Measurements from ENCODE around the gene PARD3B. TPM values are rescaled to one million over a fixed set of nuclear protein-coding genes. Genes with fewer than 3 reads are reported as not detected.

Gene PARD3B
- total RNA-seq, 1 experiment from 2014 or later = 2.0 TPM

DNA sequence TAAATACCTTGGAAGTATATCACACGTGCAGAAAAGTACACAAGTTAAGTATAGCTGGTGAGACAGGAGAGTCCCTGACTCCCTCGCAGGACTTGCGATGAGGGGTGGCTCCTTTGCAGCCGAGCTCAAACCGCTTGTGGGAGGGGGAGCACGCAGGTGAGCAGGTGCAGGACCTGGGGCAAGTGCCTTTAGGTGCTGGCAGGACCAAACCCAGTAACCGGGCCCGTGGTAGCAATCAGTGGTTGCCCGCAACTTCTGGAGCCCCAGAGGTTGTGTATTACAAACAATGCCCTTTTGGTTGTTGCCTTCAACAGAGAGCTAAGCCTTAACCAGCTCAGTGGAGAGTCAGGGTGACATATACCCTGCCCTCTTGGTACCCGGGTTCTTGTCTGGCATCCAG lies 132.8 kb downstream of the PARD3B start (continued):
- no peak for TF ChIP-seq SRF (IDR thresholded peaks at IDR 0.05; ENCODE audit: low read depth)
- no peak for TF ChIP-seq YY1 (IDR thresholded peaks at IDR 0.05; ENCODE audit: extremely low read depth, insufficient replicate concordance, low read depth, low read length)
- TF ChIP-seq JUND (IDR thresholded peaks at IDR 0.05) = no peak
- no peak for TF ChIP-seq ZNF274 (IDR thresholded peaks at IDR 0.05; ENCODE audit: low read depth, low read length)
- no peak for TF ChIP-seq SP1 (IDR thresholded peaks at IDR 0.05; ENCODE audit: low read depth)
- no peak for TF ChIP-seq TCF7L2 (IDR thresholded peaks at IDR 0.05; ENCODE audit: borderline replicate concordance, extremely low read depth, insufficient read depth, insufficient read length)

DNA sequence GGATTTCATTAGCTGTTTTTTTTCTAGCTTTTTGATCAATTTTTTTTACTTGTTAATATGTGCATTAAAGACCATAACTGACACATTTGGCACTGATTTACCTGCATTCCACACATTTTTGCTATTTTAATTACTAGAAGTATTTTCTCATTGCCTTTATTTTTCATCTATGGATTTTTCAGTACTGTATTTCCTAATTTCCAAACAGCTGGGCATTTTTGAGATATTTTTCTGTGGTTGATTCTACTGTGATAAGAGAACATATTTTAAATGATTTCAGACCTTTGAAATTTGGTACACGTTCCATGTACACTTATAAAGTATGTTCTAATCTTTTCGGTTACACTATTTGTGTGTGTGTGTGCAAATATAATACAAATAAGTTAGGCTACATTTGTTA lies 135.3 kb downstream of the PARD3B start:
- Histone ChIP-seq H3K27ac (ENCODE audit: low read depth, low read length) (no peak overlapping the region), H3K4me2 (ENCODE audit: low read length) (no peak overlapping the region), H3K36me3 (ENCODE audit: control insufficient read depth in 1 of 2, insufficient read depth in 2 of 2, low read length in 2 of 2) (no peaks in the 10 kb centered on the region), H3K9me3 (ENCODE audit: control insufficient read depth in 1 of 2, insufficient read depth in 1 of 2, low read depth in 1 of 2, low read length in 2 of 2) (no peaks in the 10 kb centered on the region), H4K20me1 (ENCODE audit: insufficient read depth) (no peaks in the 10 kb centered on the region), H3K27me3 (ENCODE audit: insufficient read depth, low read length) (no peaks in the 10 kb centered on the region), H3K4me3 (replicated peaks in 1 of 2; ENCODE audit: low read depth in 1 of 2, low read length in 2 of 2) (no peak overlapping the region), H3K4me1 (ENCODE audit: control insufficient read depth in 1 of 2, insufficient read depth in 2 of 2, low read length in 2 of 2) (no peaks in the 10 kb centered on the region), H3K79me2 (ENCODE audit: insufficient read depth, low read length) (no peaks in the 10 kb centered on the region), H2AFZ (ENCODE audit: low read depth, low read length, poor library complexity, severe bottlenecking) (no peak overlapping the region), H3K9me2 (ENCODE audit: insufficient read depth) (no peaks in the 10 kb centered on the region), H3K9ac (ENCODE audit: low read length) (no peak overlapping the region)
- BruUV-seq (replicated peaks) = no TSS peak
- TF ChIP-seq, protein P1, sequence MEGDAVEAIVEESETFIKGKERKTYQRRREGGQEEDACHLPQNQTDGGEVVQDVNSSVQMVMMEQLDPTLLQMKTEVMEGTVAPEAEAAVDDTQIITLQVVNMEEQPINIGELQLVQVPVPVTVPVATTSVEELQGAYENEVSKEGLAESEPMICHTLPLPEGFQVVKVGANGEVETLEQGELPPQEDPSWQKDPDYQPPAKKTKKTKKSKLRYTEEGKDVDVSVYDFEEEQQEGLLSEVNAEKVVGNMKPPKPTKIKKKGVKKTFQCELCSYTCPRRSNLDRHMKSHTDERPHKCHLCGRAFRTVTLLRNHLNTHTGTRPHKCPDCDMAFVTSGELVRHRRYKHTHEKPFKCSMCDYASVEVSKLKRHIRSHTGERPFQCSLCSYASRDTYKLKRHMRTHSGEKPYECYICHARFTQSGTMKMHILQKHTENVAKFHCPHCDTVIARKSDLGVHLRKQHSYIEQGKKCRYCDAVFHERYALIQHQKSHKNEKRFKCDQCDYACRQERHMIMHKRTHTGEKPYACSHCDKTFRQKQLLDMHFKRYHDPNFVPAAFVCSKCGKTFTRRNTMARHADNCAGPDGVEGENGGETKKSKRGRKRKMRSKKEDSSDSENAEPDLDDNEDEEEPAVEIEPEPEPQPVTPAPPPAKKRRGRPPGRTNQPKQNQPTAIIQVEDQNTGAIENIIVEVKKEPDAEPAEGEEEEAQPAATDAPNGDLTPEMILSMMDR (IDR thresholded peaks at IDR 0.05 in 2 of 3, conservative IDR thresholded peaks at IDR 0.05 in 1 of 3; ENCODE audit: borderline replicate concordance in 1 of 3, insufficient read depth in 1 of 3, low read depth in 2 of 3, low read length in 2 of 3) = no peak
- TF ChIP-seq FOSL1 (IDR thresholded peaks at IDR 0.05; ENCODE audit: low read depth) = no peak
- TF ChIP-seq REST (IDR thresholded peaks at IDR 0.05; ENCODE audit: low read depth) = no peak
- no peak for TF ChIP-seq ATF3 (IDR thresholded peaks at IDR 0.05)
- TF ChIP-seq ZNF274 (IDR thresholded peaks at IDR 0.05; ENCODE audit: low read depth, low read length) = no peak
- TF ChIP-seq POLR2A (IDR thresholded peaks at IDR 0.05; ENCODE audit: borderline replicate concordance, extremely low read depth, insufficient read depth, insufficient read length) = no peak
- no peak for TF ChIP-seq JUND (IDR thresholded peaks at IDR 0.05)
- TF ChIP-seq RAD21 (IDR thresholded peaks at IDR 0.05; ENCODE audit: low read depth) = no peak
- TF ChIP-seq EGR1 (IDR thresholded peaks at IDR 0.05; ENCODE audit: low read depth) = no peak
- no peak for TF ChIP-seq CBX3 (IDR thresholded peaks at IDR 0.05; ENCODE audit: low read depth)
- no peak for TF ChIP-seq EZH2phosphoT487 (IDR thresholded peaks at IDR 0.05; ENCODE audit: borderline replicate concordance)
- no peak for TF ChIP-seq SP1 (IDR thresholded peaks at IDR 0.05; ENCODE audit: low read depth)
- no peak for DNase-seq (ENCODE audit: low read depth, low spot score)
- intact Hi-C loops (cut with micrococcal nuclease) = no loop called here
- ChIA-PET POLR2A (no interaction called here), CTCF (no interaction called here), RAD21 (ENCODE audit: low non-redundant PET in 1 of 2, low total read pairs in 2 of 2, uncharacterized antibody in 2 of 2, unreplicated experiment in 2 of 2) (no interaction called here)
- no peak for ATAC-seq
